Glutamatergic neuron (in vitro differentiated cells): ENCODE measurements around the gene ANO6. TPM values are rescaled to one million over a fixed set of nuclear protein-coding genes. Genes with fewer than 3 reads are reported as not detected.
A peak's percentile ranks its signal among the peaks of the same experiment; 100 is the strongest.

Source experiments
- DNase-seq: peaks from one replicate; pipeline ENCODE4 v3.0.0; 2022
- H3K27ac Mint-ChIP-seq: one replicate; pipeline ENCODE4 v1.8.0; 2020; ENCODE audit warnings: mild to moderate bottlenecking, mixed read lengths, inconsistent platforms; ENCODE audit not compliant: unreplicated experiment
- H3K27me3 Mint-ChIP-seq: one replicate; pipeline ENCODE4 v1.8.0; 2020; ENCODE audit warnings: mild to moderate bottlenecking, moderate library complexity, mixed read lengths, inconsistent platforms; ENCODE audit not compliant: unreplicated experiment
- H3K36me3 Mint-ChIP-seq: one replicate; pipeline ENCODE4 v1.8.0; 2020; ENCODE audit warnings: mild to moderate bottlenecking, mixed read lengths, inconsistent platforms; ENCODE audit not compliant: unreplicated experiment
- H3K4me1 Mint-ChIP-seq: one replicate; pipeline ENCODE4 v1.8.0; 2020; ENCODE audit warnings: mild to moderate bottlenecking, low read depth, mixed read lengths, inconsistent platforms; ENCODE audit not compliant: unreplicated experiment
- H3K4me3 Mint-ChIP-seq: one replicate; pipeline ENCODE4 v1.8.0; 2020; ENCODE audit warnings: mild to moderate bottlenecking, mixed read lengths, inconsistent platforms; ENCODE audit not compliant: unreplicated experiment
- H3K9me3 Mint-ChIP-seq: one replicate; pipeline ENCODE4 v1.8.0; 2020; ENCODE audit warnings: mild to moderate bottlenecking, moderate library complexity, mixed read lengths, inconsistent platforms; ENCODE audit not compliant: unreplicated experiment
- CTCF ChIP-seq: fragments of 200-600 bp; sonication (generic); IDR thresholded peaks from one replicate; pipeline ENCODE4 v1.5.0; 2021; ENCODE audit not compliant: partially characterized antibody, unreplicated experiment
- total RNA-seq: library from RNA; stranded (reverse); fragmentation: NEBNext Ultra II Directional; extraction: Animal tissue kit (Norgen Biotek cat#: 25700); gene quantifications from one replicate; pipeline ENCODE4 v1.2.1, GENCODE V29; 2021; ENCODE audit not compliant: unreplicated experiment

The ANO6 gene
- total RNA-seq, 1 donor from 2014 or later = 35.9 TPM

GRCh38 chr12:45279931-45280830 is 64.3 kb downstream of the ANO6 start:
- DNase-seq = no peak
- no peak for TF ChIP-seq CTCF
- Mint-ChIP-seq H3K4me1 (peaks cover 20% of the 10 kb centered on the region), H3K36me3 (no peaks in the 10 kb centered on the region), H3K4me3 (no peak overlapping the region), H3K27me3 (peaks cover 3% of the 10 kb centered on the region), H3K27ac (no peak overlapping the region), H3K9me3 (peaks cover 5% of the 10 kb centered on the region)

- H3K27me3 Mint-ChIP-seq = peaks cover 3% of the 10 kb centered on the region
- H3K36me3 Mint-ChIP-seq = no peaks in the 10 kb centered on the region
- H3K4me3 Mint-ChIP-seq = no peak overlapping the region
- DNase-seq = no peak
- peaks cover 5% of the 10 kb centered on the region for H3K9me3 Mint-ChIP-seq
- TF ChIP-seq CTCF = no peak
- H3K27ac Mint-ChIP-seq = no peak overlapping the region
- H3K4me1 Mint-ChIP-seq = peaks cover 22% of the 10 kb centered on the region
Observed at GRCh38 chr12:45281994-45282393, 66.1 kb downstream of the ANO6 start.

- H3K36me3 Mint-ChIP-seq = no peaks in the 10 kb centered on the region
- peaks cover 4% of the 10 kb centered on the region for H3K27me3 Mint-ChIP-seq
- DNase-seq = no peak
- no peak for TF ChIP-seq CTCF
- H3K9me3 Mint-ChIP-seq = peaks cover 6% of the 10 kb centered on the region
- H3K4me3 Mint-ChIP-seq = no peak overlapping the region
- peaks cover 26% of the 10 kb centered on the region for H3K4me1 Mint-ChIP-seq
- H3K27ac Mint-ChIP-seq = no peak overlapping the region
Observed at GRCh38 chr12:45282411-45282810, 66.5 kb downstream of the ANO6 start.

GRCh38 chr12:45284096-45284901 is 68.4 kb downstream of the ANO6 start:
- H3K4me3 Mint-ChIP-seq = peak overlapping the region; percentile 64
- peak overlapping the region; percentile 95 for H3K27ac Mint-ChIP-seq
- peaks cover 28% of the 10 kb centered on the region for H3K4me1 Mint-ChIP-seq
- no peaks in the 10 kb centered on the region for H3K36me3 Mint-ChIP-seq
- peak; percentile 36 for TF ChIP-seq CTCF
- DNase-seq = peak; percentile 57
- peaks cover 7% of the 10 kb centered on the region for H3K9me3 Mint-ChIP-seq
- H3K27me3 Mint-ChIP-seq = peaks cover 6% of the 10 kb centered on the region
